OCI-LY3 (cell line): Measurements from ENCODE around the gene MDM4.

ENCODE experiments used
- CTCF ChIP-seq: fragments of 200-600, 300-600 bp; sonication (generic); IDR thresholded peaks from 2 replicates; pipeline ENCODE4 v1.5.1; 2014; ENCODE audit warnings: antibody characterized with exemption, low read length, low read depth
- EZH2phosphoT487 ChIP-seq: fragments of 200-600 bp; shearing (Covaris generic); IDR thresholded peaks from 2 replicates; pipeline ENCODE4 v1.6.1; 2018; ENCODE audit warnings: antibody characterized with exemption, mixed run types, low read depth

GRCh38 chr1:204471687-204472086 lies 44.5 kb upstream of the MDM4 start:
- TF ChIP-seq CTCF (no peak), EZH2phosphoT487 (no peak)
